Measurements from ENCODE around the gene ACOXL. TPM values are rescaled to one million over a fixed set of nuclear protein-coding genes. Genes with fewer than 3 reads are reported as not detected.

Gene ACOXL
- total RNA-seq, 6 experiments from 2014 or later: not detected

DNA sequence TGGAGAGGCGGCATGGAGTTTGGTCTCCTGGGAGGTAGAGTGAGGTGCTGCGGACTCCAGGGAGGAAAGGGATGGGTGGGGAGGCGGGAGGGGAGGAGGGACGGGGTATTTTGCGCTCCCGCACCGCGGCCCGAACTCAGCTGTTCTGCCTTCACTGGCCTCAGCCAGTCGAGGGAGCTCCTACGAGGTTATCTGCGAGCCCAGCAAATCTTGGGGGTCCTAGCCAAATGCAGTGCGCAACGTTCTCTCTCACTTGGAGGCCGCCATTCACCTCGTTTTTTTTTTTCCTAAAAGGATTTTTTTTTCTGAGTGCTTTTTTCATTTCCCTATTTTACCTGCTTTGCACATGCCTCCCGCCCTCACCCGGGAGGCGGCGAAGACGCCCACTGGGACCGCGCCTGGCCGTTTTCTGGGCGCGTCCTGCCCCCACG is 387.5 kb downstream of the ACOXL start:
- Histone ChIP-seq H3K9me3 (no peaks in the 10 kb centered on the region), H3K27me3 (peaks cover 0 to 16% of the 10 kb centered on the region in 2 donors), H3K4me3 (peak overlapping the region; percentile 71 to 78 (median 76)), H3K27ac (peak overlapping the region in 1 of 3 donors; percentile 42), H3K4me1 (peaks cover 0 to 24% (median 5%) of the 10 kb centered on the region in 4 donors), H3K36me3 (peaks cover 0 to 10% (median 3%) of the 10 kb centered on the region in 4 donors)
- intact Hi-C loops (cut with DNase I): loop anchor here in 1 of 2 donors (10.0 kb wide), 1 partner anchor 55 kb away; no protein-coding TSS in a partner anchor
- TF ChIP-seq CTCF (IDR thresholded peaks at IDR 0.05) (no peak), POLR2A (IDR thresholded peaks at IDR 0.05) (no peak)
- 6% methylated on average over 17 of the region's 27 CpGs for WGBS (ENCODE audit: insufficient coverage, low coverage, low lambda C conversion rate, missing lambda C conversion rate)
- no peak for ATAC-seq
- peak in 1 of 3 donors; percentile 61 for DNase-seq

DNA sequence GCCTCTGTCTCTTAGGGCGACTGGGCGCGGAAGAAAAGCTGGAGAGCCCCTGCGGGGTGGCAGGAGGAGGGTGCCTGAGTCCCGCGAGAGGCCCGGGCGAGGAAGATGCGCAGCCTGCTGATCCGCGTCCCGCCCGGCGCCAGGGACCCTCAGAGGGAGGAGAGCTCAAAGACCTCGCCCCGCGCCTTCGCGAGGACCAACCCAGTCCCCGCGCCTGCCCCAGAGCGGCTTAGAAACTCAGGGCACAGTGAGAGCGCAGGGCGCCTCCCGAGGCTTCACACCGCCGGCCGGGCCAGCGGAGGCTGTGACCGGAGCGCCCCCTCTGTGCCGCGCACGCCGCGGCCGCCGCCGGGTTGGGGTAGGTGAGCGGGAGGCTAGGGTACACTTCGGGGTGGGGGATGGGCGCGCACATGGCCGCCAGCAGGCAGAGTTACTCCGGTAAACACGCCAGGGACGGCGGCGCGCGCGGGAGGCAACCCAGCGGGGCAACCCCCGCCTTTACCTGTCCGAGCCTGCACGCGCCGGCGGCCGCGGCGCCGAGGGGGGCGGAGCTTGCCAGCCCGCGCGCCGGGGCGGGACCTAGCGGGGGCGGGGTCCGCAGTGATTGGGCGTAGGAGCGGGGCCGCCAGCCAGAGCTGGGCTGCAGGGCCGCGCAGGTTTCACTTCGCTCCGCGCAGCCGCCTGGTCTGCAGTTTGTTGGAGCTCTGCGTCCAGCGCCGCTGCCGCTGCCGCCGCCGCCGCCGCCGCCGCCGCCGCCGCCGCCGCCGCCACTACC is 388.1 kb downstream of the ACOXL start, which contains the start of gene BCL2L11:
Gene BCL2L11 (plus strand): TSS at position 662 of the 775 bp plus-strand sequence. CDS start 2,832 bp downstream, outside the sequence.
- DNase-seq: peak; percentile 96 to 97 (median 97)
- intact Hi-C loops (cut with DNase I): loop anchor here in 1 of 2 donors (10.0 kb wide), 1 partner anchor 54 kb away; no protein-coding TSS in a partner anchor
- peak; percentile 66 to 82 (median 74) for ATAC-seq
- Histone ChIP-seq H3K27me3 (peaks cover 0 to 16% of the 10 kb centered on the region in 2 donors), H3K27ac (peak within 1 kb of the TSS; percentile 74 to 95 (median 90)), H3K4me3 (peak within 1 kb of the TSS; percentile 71 to 78 (median 76)), H3K9me3 (no peaks in the 10 kb centered on the region), H3K36me3 (peaks cover 0 to 16% (median 6%) of the 10 kb centered on the region in 4 donors), H3K4me1 (peaks cover 0 to 24% (median 5%) of the 10 kb centered on the region in 4 donors)
- 0% methylated on average over 12 of the region's 98 CpGs for WGBS (ENCODE audit: insufficient coverage, low coverage, low lambda C conversion rate, missing lambda C conversion rate)
- TF ChIP-seq CTCF (IDR thresholded peaks at IDR 0.05) (peak in 2 of 4 donors; percentile 11 to 19), POLR2A (IDR thresholded peaks at IDR 0.05) (peak; percentile 98)

GRCh38 chr2:111121028-111121827 is 388.9 kb downstream of the ACOXL start:
- peak; percentile 4 to 29 (median 14) for ATAC-seq
- peak overlapping the region; percentile 74 to 95 (median 90) for H3K27ac ChIP-seq
- peak; percentile 64 to 77 (median 72) for DNase-seq
- intact Hi-C loops (cut with DNase I): loop anchor here in 1 of 2 donors (10.0 kb wide), 1 partner anchor 54 kb away; no protein-coding TSS in a partner anchor
- WGBS (ENCODE audit: insufficient coverage, low coverage, low lambda C conversion rate, missing lambda C conversion rate): 1% methylated on average over 20 of the region's 80 CpGs
- peaks cover 0 to 16% of the 10 kb centered on the region in 2 donors for H3K27me3 ChIP-seq
- no peaks in the 10 kb centered on the region for H3K9me3 ChIP-seq
- peak overlapping the region; percentile 71 to 78 (median 76) for H3K4me3 ChIP-seq
- TF ChIP-seq POLR2A (IDR thresholded peaks at IDR 0.05) (no peak), CTCF (IDR thresholded peaks at IDR 0.05) (no peak)
- peaks cover 0 to 24% (median 5%) of the 10 kb centered on the region in 4 donors for H3K4me1 ChIP-seq
- H3K36me3 ChIP-seq: peaks cover 0 to 18% (median 7%) of the 10 kb centered on the region in 4 donors

All from right lobe of liver (tissue), 6 donors.